ENCODE data around the gene THSD7A.

DNA sequence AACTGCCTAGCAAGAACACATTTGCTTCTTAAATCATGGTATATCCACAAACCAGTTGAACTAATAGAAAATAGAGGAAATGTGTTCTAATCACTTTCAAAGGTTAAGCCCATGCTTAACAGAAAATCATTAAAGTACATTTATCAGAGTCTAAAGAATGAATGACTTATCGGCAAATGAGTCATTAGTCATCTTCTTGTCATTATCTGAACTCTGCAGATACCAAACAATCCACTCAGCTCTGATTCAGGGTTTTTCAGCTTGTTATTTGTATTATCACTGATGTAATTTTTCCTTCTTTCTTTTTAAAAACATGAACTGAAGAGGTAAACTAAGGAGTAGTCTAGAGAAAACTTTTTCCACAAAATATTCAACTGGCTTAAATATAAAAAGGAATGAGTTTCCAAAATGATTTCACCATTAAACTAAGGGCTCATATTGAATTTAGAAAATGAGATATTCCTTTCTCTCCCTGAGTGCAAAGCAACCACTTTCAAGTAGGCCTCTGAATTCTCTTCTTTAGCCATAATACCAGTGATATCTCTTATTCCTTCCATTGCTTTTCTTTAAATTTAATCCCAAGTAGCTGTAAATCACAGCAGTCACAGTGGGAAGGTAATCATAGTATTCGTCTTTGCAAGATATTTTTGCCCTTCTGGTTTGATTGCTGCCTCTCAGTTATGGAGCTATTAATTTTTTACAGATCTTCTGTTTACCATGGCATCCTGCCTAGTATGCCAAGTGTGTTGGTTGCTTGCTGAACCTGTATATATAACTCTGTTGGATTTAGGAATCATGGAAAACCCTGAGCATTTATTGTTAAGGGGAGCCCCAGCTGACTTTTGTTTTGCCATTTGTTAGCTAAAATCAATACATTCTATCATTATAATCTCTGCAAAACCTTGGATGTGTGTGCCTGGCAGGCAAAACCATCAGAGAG is 125.1 kb downstream of the THSD7A start:
- TF ChIP-seq, protein P1, sequence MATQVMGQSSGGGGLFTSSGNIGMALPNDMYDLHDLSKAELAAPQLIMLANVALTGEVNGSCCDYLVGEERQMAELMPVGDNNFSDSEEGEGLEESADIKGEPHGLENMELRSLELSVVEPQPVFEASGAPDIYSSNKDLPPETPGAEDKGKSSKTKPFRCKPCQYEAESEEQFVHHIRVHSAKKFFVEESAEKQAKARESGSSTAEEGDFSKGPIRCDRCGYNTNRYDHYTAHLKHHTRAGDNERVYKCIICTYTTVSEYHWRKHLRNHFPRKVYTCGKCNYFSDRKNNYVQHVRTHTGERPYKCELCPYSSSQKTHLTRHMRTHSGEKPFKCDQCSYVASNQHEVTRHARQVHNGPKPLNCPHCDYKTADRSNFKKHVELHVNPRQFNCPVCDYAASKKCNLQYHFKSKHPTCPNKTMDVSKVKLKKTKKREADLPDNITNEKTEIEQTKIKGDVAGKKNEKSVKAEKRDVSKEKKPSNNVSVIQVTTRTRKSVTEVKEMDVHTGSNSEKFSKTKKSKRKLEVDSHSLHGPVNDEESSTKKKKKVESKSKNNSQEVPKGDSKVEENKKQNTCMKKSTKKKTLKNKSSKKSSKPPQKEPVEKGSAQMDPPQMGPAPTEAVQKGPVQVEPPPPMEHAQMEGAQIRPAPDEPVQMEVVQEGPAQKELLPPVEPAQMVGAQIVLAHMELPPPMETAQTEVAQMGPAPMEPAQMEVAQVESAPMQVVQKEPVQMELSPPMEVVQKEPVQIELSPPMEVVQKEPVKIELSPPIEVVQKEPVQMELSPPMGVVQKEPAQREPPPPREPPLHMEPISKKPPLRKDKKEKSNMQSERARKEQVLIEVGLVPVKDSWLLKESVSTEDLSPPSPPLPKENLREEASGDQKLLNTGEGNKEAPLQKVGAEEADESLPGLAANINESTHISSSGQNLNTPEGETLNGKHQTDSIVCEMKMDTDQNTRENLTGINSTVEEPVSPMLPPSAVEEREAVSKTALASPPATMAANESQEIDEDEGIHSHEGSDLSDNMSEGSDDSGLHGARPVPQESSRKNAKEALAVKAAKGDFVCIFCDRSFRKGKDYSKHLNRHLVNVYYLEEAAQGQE (IDR thresholded peaks at IDR 0.05; ENCODE audit: insufficient read depth in 1 of 2, low read depth in 2 of 2, low read length in 2 of 2): no peak
- TF ChIP-seq TAF1 (IDR thresholded peaks at IDR 0.05; ENCODE audit: borderline replicate concordance, insufficient read depth, low read length): no peak
- TF ChIP-seq POLR2AphosphoS5 (IDR thresholded peaks at IDR 0.05; ENCODE audit: low read depth, low read length): no peak
- no peak for TF ChIP-seq SIN3A (IDR thresholded peaks at IDR 0.05; ENCODE audit: borderline replicate concordance, insufficient read depth, low read length)
- no peak for TF ChIP-seq FOXP2 (optimal IDR thresholded peaks at IDR 0.05; ENCODE audit: borderline replicate concordance, extremely low read depth, extremely low read length, insufficient read depth)
